PC-9 (cell line): ENCODE data around the gene ADORA2A.

Source experiments
- EZH2 ChIP-seq: fragments of 200-600 bp; sonication (generic); IDR thresholded peaks from 2 replicates; pipeline ENCODE4 v1.8.0; 2017; ENCODE audit warnings: antibody characterized with exemption, low read depth
- TF ChIP-seq, protein P1 (sequence below): fragments of 200-600 bp; sonication (generic); conservative IDR thresholded peaks from 2 replicates; pipeline ENCODE4 v1.6.1; 2017; ENCODE audit warnings: mixed run types, antibody characterized with exemption, mild to moderate bottlenecking, moderate library complexity

DNA sequence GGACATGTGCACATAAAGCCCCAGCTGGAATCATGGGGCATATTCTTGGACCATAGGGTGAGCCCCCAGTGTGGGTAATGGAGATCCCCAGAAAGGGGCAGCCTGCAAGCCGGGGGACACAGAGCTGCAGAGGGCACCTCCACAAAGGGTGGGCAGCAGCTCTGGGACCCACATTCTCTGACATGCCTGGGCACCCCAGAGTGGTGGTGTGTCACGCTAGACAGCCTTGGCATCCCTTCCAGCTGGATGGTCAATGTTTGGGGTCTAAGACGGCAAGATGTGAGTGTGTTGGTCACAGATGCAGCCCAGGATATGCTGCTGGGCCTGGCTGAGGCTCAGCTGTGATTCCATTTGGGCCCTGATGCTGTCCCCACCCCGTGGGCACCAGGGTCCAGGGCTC is 9.7 kb downstream of the ADORA2A start:
- TF ChIP-seq, protein P1, sequence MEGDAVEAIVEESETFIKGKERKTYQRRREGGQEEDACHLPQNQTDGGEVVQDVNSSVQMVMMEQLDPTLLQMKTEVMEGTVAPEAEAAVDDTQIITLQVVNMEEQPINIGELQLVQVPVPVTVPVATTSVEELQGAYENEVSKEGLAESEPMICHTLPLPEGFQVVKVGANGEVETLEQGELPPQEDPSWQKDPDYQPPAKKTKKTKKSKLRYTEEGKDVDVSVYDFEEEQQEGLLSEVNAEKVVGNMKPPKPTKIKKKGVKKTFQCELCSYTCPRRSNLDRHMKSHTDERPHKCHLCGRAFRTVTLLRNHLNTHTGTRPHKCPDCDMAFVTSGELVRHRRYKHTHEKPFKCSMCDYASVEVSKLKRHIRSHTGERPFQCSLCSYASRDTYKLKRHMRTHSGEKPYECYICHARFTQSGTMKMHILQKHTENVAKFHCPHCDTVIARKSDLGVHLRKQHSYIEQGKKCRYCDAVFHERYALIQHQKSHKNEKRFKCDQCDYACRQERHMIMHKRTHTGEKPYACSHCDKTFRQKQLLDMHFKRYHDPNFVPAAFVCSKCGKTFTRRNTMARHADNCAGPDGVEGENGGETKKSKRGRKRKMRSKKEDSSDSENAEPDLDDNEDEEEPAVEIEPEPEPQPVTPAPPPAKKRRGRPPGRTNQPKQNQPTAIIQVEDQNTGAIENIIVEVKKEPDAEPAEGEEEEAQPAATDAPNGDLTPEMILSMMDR: no peak
- TF ChIP-seq EZH2: no peak
